Measurements from ENCODE around the gene WDR37. TPM values are rescaled to one million over a fixed set of nuclear protein-coding genes. Genes with fewer than 3 reads are reported as not detected.
"Not testable (repeated sequence)": the region's sequence is repeated elsewhere in the genome, so short reads cannot be mapped to it uniquely, and the experiment has no call there.

WDR37 gene
- total RNA-seq, 1 donor from 2014 or later = 13.6 TPM

DNA sequence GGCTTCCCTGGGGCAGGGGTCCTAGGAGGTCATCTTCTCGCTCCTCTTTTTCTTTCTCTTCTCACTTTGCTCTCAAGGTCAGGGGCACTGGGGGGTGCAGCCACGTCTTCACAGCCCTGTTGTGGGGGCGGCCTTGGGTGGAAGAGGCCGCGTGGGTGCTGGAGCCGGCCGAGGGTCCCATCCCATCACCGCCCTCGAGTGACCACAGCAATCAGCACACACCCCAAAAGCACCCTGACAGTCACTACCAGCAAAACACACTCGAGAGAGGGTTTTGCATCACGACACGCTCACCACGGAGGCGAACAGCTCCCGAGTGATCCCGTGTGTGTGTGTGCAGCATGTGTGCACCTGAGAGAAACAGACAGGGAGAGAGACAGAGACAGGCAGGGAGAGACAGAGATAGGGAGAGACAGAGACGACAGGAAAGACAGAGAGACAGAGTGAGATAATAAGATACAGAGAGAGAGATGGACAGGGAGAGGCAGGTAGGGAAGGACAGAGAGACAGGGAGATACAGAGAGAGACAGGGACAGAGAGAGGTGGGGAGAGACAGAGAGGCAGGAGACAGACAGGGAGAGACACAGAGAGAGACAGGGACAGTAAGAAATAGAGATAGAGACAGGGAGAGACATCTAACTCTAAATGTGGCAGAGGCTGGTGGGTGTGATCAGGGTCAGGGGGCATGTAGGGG, 100.9 kb downstream of the WDR37 start:
- no peak overlapping the region for H3K4me3 Mint-ChIP-seq (ENCODE audit: unreplicated experiment)
- H3K9me3 Mint-ChIP-seq (ENCODE audit: unreplicated experiment) = no peaks in the 10 kb centered on the region
- TF ChIP-seq, protein P1, sequence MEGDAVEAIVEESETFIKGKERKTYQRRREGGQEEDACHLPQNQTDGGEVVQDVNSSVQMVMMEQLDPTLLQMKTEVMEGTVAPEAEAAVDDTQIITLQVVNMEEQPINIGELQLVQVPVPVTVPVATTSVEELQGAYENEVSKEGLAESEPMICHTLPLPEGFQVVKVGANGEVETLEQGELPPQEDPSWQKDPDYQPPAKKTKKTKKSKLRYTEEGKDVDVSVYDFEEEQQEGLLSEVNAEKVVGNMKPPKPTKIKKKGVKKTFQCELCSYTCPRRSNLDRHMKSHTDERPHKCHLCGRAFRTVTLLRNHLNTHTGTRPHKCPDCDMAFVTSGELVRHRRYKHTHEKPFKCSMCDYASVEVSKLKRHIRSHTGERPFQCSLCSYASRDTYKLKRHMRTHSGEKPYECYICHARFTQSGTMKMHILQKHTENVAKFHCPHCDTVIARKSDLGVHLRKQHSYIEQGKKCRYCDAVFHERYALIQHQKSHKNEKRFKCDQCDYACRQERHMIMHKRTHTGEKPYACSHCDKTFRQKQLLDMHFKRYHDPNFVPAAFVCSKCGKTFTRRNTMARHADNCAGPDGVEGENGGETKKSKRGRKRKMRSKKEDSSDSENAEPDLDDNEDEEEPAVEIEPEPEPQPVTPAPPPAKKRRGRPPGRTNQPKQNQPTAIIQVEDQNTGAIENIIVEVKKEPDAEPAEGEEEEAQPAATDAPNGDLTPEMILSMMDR (IDR thresholded peaks at IDR 0.05) = no peak
- H3K27me3 Mint-ChIP-seq (ENCODE audit: unreplicated experiment) = peaks cover 25% of the 10 kb centered on the region
- no peak overlapping the region for H3K27ac Mint-ChIP-seq (ENCODE audit: unreplicated experiment)
- H3K4me1 Mint-ChIP-seq (ENCODE audit: unreplicated experiment) = no peaks in the 10 kb centered on the region
- no peaks in the 10 kb centered on the region for H3K36me3 Mint-ChIP-seq (ENCODE audit: unreplicated experiment)
- DNase-seq (ENCODE audit: extremely low spot score, unreplicated experiment) = peak; percentile 71

DNA sequence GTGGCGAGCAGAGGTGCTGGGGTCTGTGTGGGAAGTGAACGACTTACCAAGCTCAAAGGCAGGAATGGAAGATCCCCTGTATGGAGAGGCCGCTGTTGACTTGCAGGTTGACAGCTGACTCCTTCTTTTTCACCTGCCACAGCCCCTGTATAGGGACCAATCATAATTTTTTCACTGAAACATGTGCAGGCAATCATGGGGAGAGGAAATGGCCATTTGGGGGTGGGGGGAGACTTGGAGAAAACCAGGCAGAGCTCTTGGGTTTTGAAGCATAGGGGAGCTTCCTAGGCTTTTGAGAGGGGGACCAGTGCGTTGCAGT, 101.4 kb downstream of the WDR37 start:
- Mint-ChIP-seq H3K4me3 (ENCODE audit: unreplicated experiment) (no peak overlapping the region), H3K36me3 (ENCODE audit: unreplicated experiment) (no peaks in the 10 kb centered on the region), H3K27ac (ENCODE audit: unreplicated experiment) (no peak overlapping the region), H3K9me3 (ENCODE audit: unreplicated experiment) (no peaks in the 10 kb centered on the region), H3K4me1 (ENCODE audit: unreplicated experiment) (no peaks in the 10 kb centered on the region), H3K27me3 (ENCODE audit: unreplicated experiment) (peaks cover 24% of the 10 kb centered on the region)
- no peak for DNase-seq (ENCODE audit: extremely low spot score, unreplicated experiment)
- TF ChIP-seq, protein P1 (IDR thresholded peaks at IDR 0.05) = no peak

DNA sequence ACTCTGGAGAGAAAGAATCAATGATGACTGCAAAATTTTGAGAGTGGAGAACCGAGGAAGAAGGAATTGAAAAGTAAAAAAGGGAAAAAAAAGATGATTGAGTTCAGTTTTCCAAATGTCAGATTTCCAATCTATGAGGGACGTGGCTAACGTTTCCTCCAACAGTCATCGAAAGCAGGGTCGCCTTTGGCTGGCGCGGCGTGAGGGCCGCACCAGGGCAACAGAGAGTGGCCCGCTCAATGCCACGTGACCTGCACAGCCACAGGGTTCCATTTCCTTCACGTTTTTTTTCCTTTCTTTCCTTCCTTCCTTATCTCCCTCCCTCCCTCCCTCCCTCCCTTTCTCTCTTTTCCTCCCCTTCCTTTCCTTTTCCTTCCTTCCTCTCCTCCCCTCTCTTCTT, 101.9 kb downstream of the WDR37 start:
- H3K9me3 Mint-ChIP-seq (ENCODE audit: unreplicated experiment) = no peaks in the 10 kb centered on the region
- peaks cover 23% of the 10 kb centered on the region for H3K27me3 Mint-ChIP-seq (ENCODE audit: unreplicated experiment)
- no peak overlapping the region for H3K27ac Mint-ChIP-seq (ENCODE audit: unreplicated experiment)
- TF ChIP-seq, protein P1 (IDR thresholded peaks at IDR 0.05) = no peak
- H3K4me3 Mint-ChIP-seq (ENCODE audit: unreplicated experiment) = no peak overlapping the region
- peak; percentile 19 for DNase-seq (ENCODE audit: extremely low spot score, unreplicated experiment)
- no peaks in the 10 kb centered on the region for H3K4me1 Mint-ChIP-seq (ENCODE audit: unreplicated experiment)
- H3K36me3 Mint-ChIP-seq (ENCODE audit: unreplicated experiment) = no peaks in the 10 kb centered on the region

- H3K4me1 Mint-ChIP-seq (ENCODE audit: unreplicated experiment); H3K36me3 Mint-ChIP-seq (ENCODE audit: unreplicated experiment); H3K4me3 Mint-ChIP-seq (ENCODE audit: unreplicated experiment); H3K9me3 Mint-ChIP-seq (ENCODE audit: unreplicated experiment); H3K27ac Mint-ChIP-seq (ENCODE audit: unreplicated experiment): not testable (repeated sequence)
- peaks cover 23% of the 10 kb centered on the region for H3K27me3 Mint-ChIP-seq (ENCODE audit: unreplicated experiment)
- DNase-seq (ENCODE audit: extremely low spot score, unreplicated experiment) = peak; percentile 56
Measured at GRCh38 chr10:1158536-1158935, 102.4 kb downstream of the WDR37 start.

GRCh38 chr10:1159131-1160061, 103.2 kb downstream of the WDR37 start:
- no peak overlapping the region for H3K4me3 Mint-ChIP-seq (ENCODE audit: unreplicated experiment)
- H3K4me1 Mint-ChIP-seq (ENCODE audit: unreplicated experiment) = no peaks in the 10 kb centered on the region
- H3K36me3 Mint-ChIP-seq (ENCODE audit: unreplicated experiment) = no peaks in the 10 kb centered on the region
- TF ChIP-seq, protein P1 (IDR thresholded peaks at IDR 0.05) = no peak
- peaks cover 23% of the 10 kb centered on the region for H3K27me3 Mint-ChIP-seq (ENCODE audit: unreplicated experiment)
- no peaks in the 10 kb centered on the region for H3K9me3 Mint-ChIP-seq (ENCODE audit: unreplicated experiment)
- DNase-seq (ENCODE audit: extremely low spot score, unreplicated experiment) = peak; percentile 77
- no peak overlapping the region for H3K27ac Mint-ChIP-seq (ENCODE audit: unreplicated experiment)

Measured in osteocyte (in vitro differentiated cells).